Measurements from ENCODE around the gene PTPRR. TPM values are rescaled to one million over a fixed set of nuclear protein-coding genes. Genes with fewer than 3 reads are reported as not detected.

Gene PTPRR
- total RNA-seq, 1 experiment from 2014 or later: 0.46 TPM

DNA sequence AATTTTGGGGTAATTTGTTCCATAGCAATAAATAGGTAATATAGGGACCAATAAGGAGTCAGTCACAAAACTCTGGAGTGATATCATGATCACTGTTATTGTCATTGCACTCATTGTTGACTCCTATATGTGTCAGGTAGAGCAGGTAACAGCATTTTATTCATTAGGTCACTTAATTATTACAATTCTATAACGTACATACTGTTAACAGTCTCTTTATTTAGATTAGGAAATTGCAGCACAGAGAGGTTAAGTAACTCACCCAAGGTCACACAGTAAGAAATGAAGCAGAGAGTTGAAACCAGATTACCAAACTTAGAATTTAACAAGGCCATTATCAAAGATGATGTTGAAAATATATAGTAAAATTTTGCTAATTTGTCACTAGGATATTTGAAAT lies 233.6 kb downstream of the PTPRR start (continued):
- TF ChIP-seq, protein P1, sequence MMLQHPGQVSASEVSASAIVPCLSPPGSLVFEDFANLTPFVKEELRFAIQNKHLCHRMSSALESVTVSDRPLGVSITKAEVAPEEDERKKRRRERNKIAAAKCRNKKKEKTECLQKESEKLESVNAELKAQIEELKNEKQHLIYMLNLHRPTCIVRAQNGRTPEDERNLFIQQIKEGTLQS (CRISPR knock-in tag; conservative IDR thresholded peaks at IDR 0.05): no peak
- TF ChIP-seq FOXP1 (CRISPR knock-in tag; IDR thresholded peaks at IDR 0.05; ENCODE audit: borderline replicate concordance): no peak
- no peak for TF ChIP-seq NR2C2 (CRISPR knock-in tag; IDR thresholded peaks at IDR 0.05)

DNA sequence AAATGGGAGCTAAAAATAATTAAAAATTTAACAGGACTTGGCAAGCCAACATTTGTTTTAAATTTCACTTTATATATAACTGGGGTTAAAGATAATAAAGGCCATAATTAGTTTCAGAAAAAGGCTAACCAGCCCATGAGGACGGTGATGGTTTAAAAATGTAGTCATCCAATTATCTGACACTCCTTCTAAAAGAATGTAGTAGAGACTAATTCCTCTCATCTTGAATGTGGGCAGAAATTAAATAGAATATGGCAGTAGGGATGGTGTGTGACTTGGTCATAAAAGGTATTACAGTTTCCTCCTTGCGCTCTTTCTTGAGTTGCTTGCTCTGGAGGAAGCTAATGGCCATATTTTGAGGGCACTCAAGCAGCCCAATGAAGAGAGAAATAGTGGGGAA lies 234.2 kb downstream of the PTPRR start:
- no peak overlapping the region for H3K4me3 Mint-ChIP-seq
- TF ChIP-seq, protein P2, sequence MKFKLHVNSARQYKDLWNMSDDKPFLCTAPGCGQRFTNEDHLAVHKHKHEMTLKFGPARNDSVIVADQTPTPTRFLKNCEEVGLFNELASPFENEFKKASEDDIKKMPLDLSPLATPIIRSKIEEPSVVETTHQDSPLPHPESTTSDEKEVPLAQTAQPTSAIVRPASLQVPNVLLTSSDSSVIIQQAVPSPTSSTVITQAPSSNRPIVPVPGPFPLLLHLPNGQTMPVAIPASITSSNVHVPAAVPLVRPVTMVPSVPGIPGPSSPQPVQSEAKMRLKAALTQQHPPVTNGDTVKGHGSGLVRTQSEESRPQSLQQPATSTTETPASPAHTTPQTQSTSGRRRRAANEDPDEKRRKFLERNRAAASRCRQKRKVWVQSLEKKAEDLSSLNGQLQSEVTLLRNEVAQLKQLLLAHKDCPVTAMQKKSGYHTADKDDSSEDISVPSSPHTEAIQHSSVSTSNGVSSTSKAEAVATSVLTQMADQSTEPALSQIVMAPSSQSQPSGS (CRISPR knock-in tag; IDR thresholded peaks at IDR 0.05; ENCODE audit: borderline replicate concordance, low read depth): no peak
- TF ChIP-seq, protein P3, sequence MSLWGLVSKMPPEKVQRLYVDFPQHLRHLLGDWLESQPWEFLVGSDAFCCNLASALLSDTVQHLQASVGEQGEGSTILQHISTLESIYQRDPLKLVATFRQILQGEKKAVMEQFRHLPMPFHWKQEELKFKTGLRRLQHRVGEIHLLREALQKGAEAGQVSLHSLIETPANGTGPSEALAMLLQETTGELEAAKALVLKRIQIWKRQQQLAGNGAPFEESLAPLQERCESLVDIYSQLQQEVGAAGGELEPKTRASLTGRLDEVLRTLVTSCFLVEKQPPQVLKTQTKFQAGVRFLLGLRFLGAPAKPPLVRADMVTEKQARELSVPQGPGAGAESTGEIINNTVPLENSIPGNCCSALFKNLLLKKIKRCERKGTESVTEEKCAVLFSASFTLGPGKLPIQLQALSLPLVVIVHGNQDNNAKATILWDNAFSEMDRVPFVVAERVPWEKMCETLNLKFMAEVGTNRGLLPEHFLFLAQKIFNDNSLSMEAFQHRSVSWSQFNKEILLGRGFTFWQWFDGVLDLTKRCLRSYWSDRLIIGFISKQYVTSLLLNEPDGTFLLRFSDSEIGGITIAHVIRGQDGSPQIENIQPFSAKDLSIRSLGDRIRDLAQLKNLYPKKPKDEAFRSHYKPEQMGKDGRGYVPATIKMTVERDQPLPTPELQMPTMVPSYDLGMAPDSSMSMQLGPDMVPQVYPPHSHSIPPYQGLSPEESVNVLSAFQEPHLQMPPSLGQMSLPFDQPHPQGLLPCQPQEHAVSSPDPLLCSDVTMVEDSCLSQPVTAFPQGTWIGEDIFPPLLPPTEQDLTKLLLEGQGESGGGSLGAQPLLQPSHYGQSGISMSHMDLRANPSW (CRISPR knock-in tag; conservative IDR thresholded peaks at IDR 0.05; ENCODE audit: low read depth): no peak
- TF ChIP-seq TEAD1 (CRISPR knock-in tag; IDR thresholded peaks at IDR 0.05): no peak
- TF ChIP-seq FOXP1 (CRISPR knock-in tag; IDR thresholded peaks at IDR 0.05; ENCODE audit: borderline replicate concordance): no peak
- TF ChIP-seq, protein P4, sequence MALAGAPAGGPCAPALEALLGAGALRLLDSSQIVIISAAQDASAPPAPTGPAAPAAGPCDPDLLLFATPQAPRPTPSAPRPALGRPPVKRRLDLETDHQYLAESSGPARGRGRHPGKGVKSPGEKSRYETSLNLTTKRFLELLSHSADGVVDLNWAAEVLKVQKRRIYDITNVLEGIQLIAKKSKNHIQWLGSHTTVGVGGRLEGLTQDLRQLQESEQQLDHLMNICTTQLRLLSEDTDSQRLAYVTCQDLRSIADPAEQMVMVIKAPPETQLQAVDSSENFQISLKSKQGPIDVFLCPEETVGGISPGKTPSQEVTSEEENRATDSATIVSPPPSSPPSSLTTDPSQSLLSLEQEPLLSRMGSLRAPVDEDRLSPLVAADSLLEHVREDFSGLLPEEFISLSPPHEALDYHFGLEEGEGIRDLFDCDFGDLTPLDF (CRISPR knock-in tag; IDR thresholded peaks at IDR 0.05): no peak
- no peak for TF ChIP-seq CBFB (CRISPR knock-in tag; IDR thresholded peaks at IDR 0.05; ENCODE audit: low read depth)
- no peak for TF ChIP-seq JAZF1 (CRISPR knock-in tag; IDR thresholded peaks at IDR 0.05)
- no peak for TF ChIP-seq KAT7 (CRISPR knock-in tag; IDR thresholded peaks at IDR 0.05; ENCODE audit: borderline replicate concordance)
- TF ChIP-seq, protein P5, sequence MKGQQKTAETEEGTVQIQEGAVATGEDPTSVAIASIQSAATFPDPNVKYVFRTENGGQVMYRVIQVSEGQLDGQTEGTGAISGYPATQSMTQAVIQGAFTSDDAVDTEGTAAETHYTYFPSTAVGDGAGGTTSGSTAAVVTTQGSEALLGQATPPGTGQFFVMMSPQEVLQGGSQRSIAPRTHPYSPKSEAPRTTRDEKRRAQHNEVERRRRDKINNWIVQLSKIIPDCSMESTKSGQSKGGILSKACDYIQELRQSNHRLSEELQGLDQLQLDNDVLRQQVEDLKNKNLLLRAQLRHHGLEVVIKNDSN (CRISPR knock-in tag; IDR thresholded peaks at IDR 0.05): no peak
- no peak for TF ChIP-seq ZNF121 (CRISPR knock-in tag; IDR thresholded peaks at IDR 0.05)
- no peak for TF ChIP-seq JUN (CRISPR knock-in tag; IDR thresholded peaks at IDR 0.05)
- TF ChIP-seq, protein P6, sequence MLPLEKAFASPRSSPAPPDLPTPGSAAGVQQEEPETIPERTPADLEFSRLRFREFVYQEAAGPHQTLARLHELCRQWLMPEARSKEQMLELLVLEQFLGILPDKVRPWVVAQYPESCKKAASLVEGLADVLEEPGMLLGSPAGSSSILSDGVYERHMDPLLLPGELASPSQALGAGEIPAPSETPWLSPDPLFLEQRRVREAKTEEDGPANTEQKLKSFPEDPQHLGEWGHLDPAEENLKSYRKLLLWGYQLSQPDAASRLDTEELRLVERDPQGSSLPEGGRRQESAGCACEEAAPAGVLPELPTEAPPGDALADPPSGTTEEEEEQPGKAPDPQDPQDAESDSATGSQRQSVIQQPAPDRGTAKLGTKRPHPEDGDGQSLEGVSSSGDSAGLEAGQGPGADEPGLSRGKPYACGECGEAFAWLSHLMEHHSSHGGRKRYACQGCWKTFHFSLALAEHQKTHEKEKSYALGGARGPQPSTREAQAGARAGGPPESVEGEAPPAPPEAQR (CRISPR knock-in tag; IDR thresholded peaks at IDR 0.05): no peak
- TF ChIP-seq IRF2 (CRISPR knock-in tag; IDR thresholded peaks at IDR 0.05; ENCODE audit: borderline replicate concordance, low read depth): no peak
- TF ChIP-seq OVOL2 (CRISPR knock-in tag; IDR thresholded peaks at IDR 0.05; ENCODE audit: borderline replicate concordance): no peak
- TF ChIP-seq, protein P7, sequence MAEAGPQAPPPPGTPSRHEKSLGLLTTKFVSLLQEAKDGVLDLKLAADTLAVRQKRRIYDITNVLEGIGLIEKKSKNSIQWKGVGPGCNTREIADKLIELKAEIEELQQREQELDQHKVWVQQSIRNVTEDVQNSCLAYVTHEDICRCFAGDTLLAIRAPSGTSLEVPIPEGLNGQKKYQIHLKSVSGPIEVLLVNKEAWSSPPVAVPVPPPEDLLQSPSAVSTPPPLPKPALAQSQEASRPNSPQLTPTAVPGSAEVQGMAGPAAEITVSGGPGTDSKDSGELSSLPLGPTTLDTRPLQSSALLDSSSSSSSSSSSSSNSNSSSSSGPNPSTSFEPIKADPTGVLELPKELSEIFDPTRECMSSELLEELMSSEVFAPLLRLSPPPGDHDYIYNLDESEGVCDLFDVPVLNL (CRISPR knock-in tag; IDR thresholded peaks at IDR 0.05; ENCODE audit: borderline replicate concordance, low read depth): no peak
- no peak for TF ChIP-seq ZNF219 (CRISPR knock-in tag; IDR thresholded peaks at IDR 0.05; ENCODE audit: borderline replicate concordance)
- TF ChIP-seq ZNF232 (CRISPR knock-in tag; IDR thresholded peaks at IDR 0.05): no peak
- no peak for TF ChIP-seq NR1H2 (CRISPR knock-in tag; IDR thresholded peaks at IDR 0.05)
- no peak for TF ChIP-seq NFATC4 (CRISPR knock-in tag; IDR thresholded peaks at IDR 0.05)

More for the DNA sequence above, 234.2 kb downstream of the PTPRR start:
- DNase-seq (ENCODE audit: low spot score) (no peak), ATAC-seq (no peak)
- no peak overlapping the region for H3K27ac Mint-ChIP-seq
- ChIA-PET CTCF (no interaction called here), POLR2A (no interaction called here)
- H3K36me3 Mint-ChIP-seq: no peaks in the 10 kb centered on the region; the same call in 1 of the 2 replicates
- peaks cover 31% of the 10 kb centered on the region for H3K4me1 Mint-ChIP-seq
- no peaks in the 10 kb centered on the region; the same call in 1 of the 2 replicates for H3K27me3 Mint-ChIP-seq (ENCODE audit: low read depth)
- H3K9me3 Mint-ChIP-seq: no peaks in the 10 kb centered on the region

Measured in WTC11 (cell line).